Stimulated activated CD8-positive, alpha-beta memory T cell treated with anti-CD3 and anti-CD28 coated beads, Interleukin-2, amount 100 ng/mL, for 48 hours (primary cell): Measurements from ENCODE around the gene C12orf57.

ENCODE experiments used
- DNase-seq, 2 donors: peaks; one replicate each; pipeline ENCODE4 v3.0.0-alpha.2; 2020; ENCODE audit warnings: low read depth in 2 of 2

The C12orf57 gene

GRCh38 chr12:6953442-6954315 lies 9.9 kb downstream of the C12orf57 start:
- peak in 1 of 2 donors; percentile 79 for DNase-seq

GRCh38 chr12:6954316-6955107 lies 10.7 kb downstream of the C12orf57 start:
- no peak for DNase-seq

- DNase-seq = no peak
Measured at GRCh38 chr12:6955108-6956020, 11.5 kb downstream of the C12orf57 start.

- DNase-seq = no peak
Measured at GRCh38 chr12:6956021-6956727, 12.4 kb downstream of the C12orf57 start.

- no peak for DNase-seq
Measured at GRCh38 chr12:6957151-6957701, 13.4 kb downstream of the C12orf57 start.

- no peak for DNase-seq
Measured at GRCh38 chr12:6957741-6958608, 14.2 kb downstream of the C12orf57 start.

GRCh38 chr12:6958609-6959057 lies 14.8 kb downstream of the C12orf57 start:
- DNase-seq = no peak

- no peak for DNase-seq
Measured at GRCh38 chr12:6959058-6959804, 15.4 kb downstream of the C12orf57 start.

GRCh38 chr12:6959805-6960592 lies 16.2 kb downstream of the C12orf57 start:
- DNase-seq = no peak

GRCh38 chr12:6960593-6961277 lies 16.9 kb downstream of the C12orf57 start:
- no peak for DNase-seq

GRCh38 chr12:6961278-6961694 lies 17.5 kb downstream of the C12orf57 start:
- peak; percentile 84 to 90 for DNase-seq

GRCh38 chr12:6961695-6962284 lies 18.0 kb downstream of the C12orf57 start:
- DNase-seq = no peak

- no peak for DNase-seq
Measured at GRCh38 chr12:6962285-6963015, 18.6 kb downstream of the C12orf57 start.

- no peak for DNase-seq
Measured at GRCh38 chr12:6963016-6963731, 19.4 kb downstream of the C12orf57 start.

GRCh38 chr12:6963791-6964413 lies 20.1 kb downstream of the C12orf57 start:
- DNase-seq = no peak
